HG03558 (cell line): Measurements from ENCODE around the gene ACTG1.

Experiments used
- ATAC-seq: cut with Tn5 transposase; IDR thresholded peaks from one replicate; pipeline ENCODE4 v1.9.1; 2021; ENCODE audit warnings: moderate number of reproducible peaks; ENCODE audit not compliant: unreplicated experiment; ENCODE audit errors: extremely low read depth

ACTG1 gene

DNA sequence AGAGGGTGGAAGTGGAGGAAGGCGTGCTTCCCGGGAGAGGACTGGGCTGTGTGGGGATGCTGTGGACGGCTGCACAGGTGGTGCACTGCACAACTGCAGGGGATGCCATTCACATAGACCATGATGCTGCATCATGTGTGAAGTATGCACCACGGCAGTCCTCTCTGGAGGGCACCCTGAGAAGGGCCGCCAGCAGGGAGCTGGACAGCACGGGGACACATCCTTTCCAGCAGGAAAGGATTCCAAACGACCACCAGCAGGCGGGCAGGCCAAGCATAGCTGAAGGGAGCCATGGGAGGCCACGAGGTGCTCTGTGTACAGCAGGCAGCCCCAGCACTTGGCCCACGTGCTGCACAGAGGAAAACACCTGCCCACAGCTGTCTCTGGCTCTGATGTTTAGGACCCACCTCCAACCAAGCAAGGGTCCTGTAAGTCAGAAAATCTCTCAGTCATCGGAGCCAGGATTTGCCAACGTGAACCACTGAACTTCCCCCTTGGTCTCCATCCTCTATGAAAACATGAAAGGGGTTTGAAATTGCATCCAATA is 10.1 kb downstream of the ACTG1 start:
- ATAC-seq, result no peak

DNA sequence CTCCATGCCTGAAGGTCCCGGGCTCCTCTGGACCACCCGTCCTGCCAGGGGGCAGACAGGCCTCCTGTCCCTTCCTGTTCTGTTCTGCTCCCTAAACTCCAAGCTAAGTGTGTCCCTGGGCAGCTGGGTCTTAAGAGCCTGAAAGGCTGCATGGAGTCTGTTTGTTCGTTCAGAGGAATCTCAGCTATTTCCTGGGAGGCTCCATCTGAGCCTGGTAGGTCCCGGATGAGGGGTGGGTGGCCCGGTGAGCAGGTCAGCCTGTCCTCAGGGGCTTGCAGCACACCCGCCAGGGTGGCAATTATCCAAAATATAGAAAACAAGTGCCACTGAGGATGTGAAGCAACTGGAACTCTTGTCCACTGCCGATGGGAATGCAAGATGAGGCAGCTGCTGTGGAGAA is 12.6 kb downstream of the ACTG1 start:
- no peak for ATAC-seq

GRCh38 chr17:81499601-81499970 is 13.0 kb downstream of the ACTG1 start:
- no peak for ATAC-seq

DNA sequence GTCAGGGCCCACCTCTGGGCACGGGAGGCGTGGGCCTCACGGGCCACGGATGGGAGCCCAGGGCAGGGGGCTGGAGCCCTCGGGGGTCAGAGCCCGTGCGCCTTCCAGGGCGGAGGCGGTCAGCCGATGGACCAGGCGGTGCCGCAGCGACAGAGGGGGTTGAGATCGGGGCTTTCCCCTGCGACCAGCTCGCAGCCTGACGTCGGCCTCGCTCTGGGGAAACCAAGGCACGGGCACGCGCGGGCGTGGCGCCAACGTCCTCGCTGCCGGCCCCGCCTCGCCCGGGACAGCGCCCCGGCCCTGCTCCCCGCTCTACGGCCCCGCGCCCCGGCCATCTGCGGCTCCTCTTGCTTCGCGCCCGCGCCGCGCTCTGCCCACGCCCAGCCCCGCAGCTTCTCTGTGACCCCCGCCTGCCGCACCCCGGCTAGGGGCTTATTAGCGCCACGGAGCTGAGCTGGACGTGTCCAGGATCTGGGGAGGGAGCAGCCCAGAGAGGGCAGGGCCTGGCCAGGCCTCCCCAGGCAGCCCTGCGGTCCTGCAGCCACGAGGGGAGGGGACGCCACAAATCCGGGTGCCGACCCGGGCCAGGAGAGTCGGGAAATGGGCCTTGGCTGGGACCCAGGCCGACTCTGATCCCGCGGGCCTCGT is 13.5 kb downstream of the ACTG1 start:
- no peak for ATAC-seq

- ATAC-seq, result no peak
Measured at GRCh38 chr17:81494626-81495377, 17.8 kb downstream of the ACTG1 start.

DNA sequence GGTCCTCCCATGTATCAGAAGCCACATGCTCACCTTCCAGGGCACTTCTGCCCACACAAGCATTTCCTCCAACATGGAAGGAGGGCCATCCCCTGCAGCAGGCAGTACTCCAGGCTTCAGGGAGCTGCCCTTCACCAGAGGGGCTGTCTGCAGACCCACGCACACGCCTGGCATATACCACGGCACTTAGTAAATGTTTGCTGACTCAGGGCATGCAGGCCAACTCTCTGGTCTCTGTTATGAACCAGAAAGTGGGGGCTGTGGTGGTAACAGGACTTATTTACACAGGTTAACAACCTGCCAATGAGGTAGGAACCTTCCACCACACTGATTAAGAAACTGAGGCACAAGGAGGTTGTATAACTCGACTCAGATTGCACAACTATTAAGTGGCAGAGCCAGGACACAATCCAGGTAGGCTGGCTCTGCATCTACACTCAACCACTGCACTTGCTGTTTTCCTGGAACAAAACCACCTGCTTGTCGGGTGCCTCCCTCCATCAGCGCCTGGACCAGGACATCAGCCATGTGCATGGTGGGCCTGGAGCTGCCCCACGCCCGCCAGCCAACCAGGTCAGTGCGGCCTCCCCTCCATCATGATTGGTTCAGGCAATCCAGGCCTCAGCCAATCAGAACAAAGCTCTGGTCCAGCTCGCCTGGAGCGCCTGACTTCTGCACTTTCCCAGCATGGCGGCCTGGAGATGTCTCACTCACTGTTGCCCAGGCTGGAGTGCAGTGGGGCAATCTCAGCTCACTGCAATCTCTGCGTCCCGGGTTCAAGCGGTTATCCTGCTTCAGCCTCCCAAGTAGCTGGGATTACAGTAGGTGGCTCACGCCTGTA is 19.2 kb downstream of the ACTG1 start:
- no peak for ATAC-seq

GRCh38 chr17:81492706-81493105 is 19.9 kb downstream of the ACTG1 start:
- no peak for ATAC-seq

- ATAC-seq, result no peak
Measured at GRCh38 chr17:81492202-81492601, 20.4 kb downstream of the ACTG1 start.

GRCh38 chr17:81491761-81492160 is 20.8 kb downstream of the ACTG1 start:
- no peak for ATAC-seq

DNA sequence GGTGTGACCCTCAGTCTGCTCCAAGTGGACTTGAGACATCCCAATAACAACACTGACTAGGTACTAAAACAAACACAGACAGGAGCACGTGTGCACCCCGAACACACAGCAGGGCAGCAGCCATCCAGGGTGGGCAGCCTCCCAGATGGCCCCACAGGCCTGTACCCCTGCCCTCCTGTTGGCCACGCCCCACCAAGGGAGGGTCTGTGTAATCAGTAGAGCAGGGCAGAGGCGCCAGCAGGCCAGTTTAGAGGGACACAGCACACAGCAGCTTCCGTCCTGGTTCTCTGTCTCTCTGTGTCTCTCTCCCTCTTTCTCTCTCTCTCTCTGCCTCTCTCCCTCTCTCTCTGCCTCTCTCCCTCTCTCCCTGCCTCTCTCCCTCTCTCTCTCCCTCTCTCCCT is 21.4 kb downstream of the ACTG1 start:
- ATAC-seq, result no peak

- ATAC-seq, result no peak
Measured at GRCh38 chr17:81489998-81490992, 22.3 kb downstream of the ACTG1 start.

DNA sequence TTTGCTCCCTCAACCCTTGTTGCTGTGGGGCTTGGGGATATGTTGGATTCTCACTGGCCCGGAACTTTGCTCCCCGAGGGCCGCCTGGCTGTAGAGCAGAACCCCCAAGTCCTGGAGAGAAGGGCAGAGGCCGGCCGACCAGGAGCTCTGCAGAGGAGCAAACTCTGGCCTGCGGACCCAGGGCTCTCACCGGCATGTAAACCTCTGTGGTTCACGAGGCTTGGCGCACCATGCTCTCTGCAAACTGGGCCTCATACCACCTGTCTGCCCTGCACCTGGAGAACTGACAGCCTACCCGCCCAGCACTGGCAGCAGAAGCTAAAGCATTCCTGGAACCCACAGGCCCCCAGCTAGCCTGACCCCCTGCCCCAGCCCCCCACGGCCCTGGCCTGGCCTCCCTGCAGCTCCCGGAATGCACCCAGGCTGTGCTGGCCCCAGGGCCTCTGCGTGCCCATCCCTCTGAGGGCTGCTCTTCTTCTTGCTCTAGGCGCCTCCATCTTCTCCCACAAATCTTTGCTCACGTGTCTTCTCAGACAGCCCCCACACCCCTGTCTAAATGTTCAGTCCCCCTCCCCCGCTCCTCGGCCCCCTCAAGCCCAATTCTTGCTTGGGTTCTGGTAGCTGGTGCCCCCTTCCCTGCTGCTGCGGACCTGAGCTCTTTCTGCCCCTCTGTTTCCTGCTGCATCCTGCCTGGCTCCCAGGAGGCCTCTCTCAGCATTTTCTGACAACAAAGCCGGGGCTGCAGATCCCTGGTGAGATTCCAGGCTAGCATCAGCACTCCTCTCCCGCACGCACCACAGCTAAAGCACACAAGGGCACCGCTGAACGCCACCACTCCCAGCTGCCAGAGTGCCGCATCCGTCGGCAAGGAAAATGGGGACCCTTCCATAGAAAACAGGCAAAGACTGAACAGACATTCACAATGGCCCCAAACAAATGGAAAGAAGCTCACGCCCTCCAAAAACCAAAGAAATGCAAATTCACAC is 23.3 kb downstream of the ACTG1 start:
- ATAC-seq, result no peak

DNA sequence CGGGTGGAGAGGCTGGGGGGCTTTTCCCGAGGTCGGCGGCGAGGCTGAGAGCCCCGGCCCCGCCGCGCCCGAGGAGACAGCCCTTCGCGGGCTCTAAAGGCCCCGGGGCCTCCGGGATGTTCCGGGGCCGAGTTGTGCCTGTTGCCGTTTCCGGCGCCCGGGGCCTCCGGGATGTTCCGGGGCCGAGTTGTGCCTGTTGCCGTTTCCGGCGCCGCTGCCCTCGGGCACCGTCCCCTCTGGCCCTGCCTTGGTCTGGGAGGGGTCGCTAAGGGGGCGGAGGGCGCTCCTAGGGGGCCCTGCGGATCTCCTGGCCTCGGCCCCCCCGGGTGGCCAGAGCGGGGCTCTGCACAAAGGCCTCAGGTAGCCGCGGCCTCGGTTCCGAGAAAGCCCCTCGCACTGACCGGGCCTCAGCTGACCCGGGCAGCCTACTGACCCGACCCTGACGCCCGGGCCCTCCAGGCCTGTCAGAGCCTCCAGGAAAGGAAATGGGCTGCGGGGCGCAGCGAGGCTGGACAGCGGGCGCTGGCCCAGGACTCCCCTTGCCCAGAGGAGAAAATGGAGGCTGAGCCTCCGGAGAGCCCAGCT is 24.2 kb downstream of the ACTG1 start:
- ATAC-seq, result no peak

DNA sequence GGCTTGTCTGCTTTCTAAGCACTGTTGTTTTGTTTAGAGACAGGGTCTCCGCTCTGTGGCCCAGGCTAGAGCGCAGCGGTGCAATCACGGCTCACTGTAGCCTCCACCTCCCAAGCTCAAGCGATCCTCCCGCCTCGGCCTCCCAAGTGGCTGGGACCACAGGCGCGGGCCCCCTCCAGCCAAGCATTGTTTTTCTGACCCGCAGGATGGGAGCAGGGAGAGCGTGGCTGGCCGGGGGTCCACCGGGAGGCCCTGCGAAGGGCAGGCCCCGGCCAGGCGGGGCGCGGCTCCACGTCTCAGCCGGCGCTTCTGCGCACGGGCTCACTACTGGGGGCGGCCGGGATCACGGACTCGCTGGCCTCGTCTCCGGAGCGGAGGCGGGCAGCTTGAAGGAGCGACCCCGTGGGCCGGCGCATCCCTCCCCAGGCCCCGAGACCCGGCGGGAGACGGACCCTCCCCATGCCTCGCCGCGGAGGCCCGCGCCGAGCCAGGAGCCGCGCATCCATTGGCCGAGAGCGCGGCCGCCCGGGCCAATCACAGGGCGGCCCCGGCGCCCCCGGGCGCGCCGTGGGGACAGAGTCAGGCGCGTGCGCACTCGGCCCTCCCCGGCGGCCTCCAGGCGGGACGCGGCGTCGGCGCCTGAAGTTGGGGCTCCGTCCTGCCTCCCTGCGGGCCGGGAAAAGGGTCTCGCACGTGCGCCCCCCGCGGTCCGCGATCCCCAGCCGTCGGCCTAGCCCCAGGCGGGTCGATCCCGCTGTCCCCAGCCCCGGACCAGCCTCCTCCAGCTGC is 24.9 kb downstream of the ACTG1 start:
- no peak for ATAC-seq

DNA sequence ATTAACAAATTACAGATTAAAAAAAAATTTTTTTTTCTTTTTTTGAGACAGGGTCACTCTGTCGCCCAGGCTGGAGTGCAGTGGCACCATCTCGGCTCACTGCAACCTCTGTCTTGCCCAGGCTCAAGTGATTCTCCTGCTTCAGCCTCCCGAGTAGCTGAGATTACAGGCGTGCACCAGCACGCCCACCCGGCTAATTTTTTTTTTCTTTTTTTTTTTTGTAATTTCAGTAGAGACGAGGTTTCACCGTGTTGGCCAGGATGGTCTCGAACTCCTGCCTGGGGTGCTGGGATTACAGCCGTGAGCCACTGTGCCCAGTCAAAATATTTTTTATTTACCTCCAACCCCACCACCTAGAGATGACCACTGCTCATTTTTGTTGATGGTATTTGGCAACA is 25.5 kb downstream of the ACTG1 start:
- ATAC-seq, result no peak

- ATAC-seq, result no peak
Measured at GRCh38 chr17:81486199-81486810, 26.3 kb downstream of the ACTG1 start.
